Osteocyte (in vitro differentiated cells): Measurements from ENCODE around the gene IGFL3. TPM values are rescaled to one million over a fixed set of nuclear protein-coding genes. Genes with fewer than 3 reads are reported as not detected.
A peak's percentile ranks its signal among the peaks of the same experiment; 100 is the strongest.

Experiments used
- DNase-seq: peaks from one replicate; pipeline ENCODE4 v3.0.0; 2021; ENCODE audit warnings: mixed read lengths; ENCODE audit not compliant: unreplicated experiment; ENCODE audit errors: extremely low spot score
- H3K27ac Mint-ChIP-seq: one replicate; pipeline ENCODE4 v1.8.0; 2021; ENCODE audit warnings: mild to moderate bottlenecking, mixed read lengths; ENCODE audit not compliant: unreplicated experiment
- H3K27me3 Mint-ChIP-seq: one replicate; pipeline ENCODE4 v1.8.0; 2021; ENCODE audit warnings: mixed read lengths; ENCODE audit not compliant: unreplicated experiment
- H3K36me3 Mint-ChIP-seq: one replicate; pipeline ENCODE4 v1.8.0; 2021; ENCODE audit warnings: mixed read lengths; ENCODE audit not compliant: unreplicated experiment
- H3K4me1 Mint-ChIP-seq: one replicate; pipeline ENCODE4 v1.8.0; 2021; ENCODE audit warnings: mixed read lengths; ENCODE audit not compliant: unreplicated experiment
- H3K4me3 Mint-ChIP-seq: one replicate; pipeline ENCODE4 v1.8.0; 2021; ENCODE audit warnings: mild to moderate bottlenecking, moderate library complexity, mixed read lengths; ENCODE audit not compliant: unreplicated experiment
- H3K9me3 Mint-ChIP-seq: one replicate; pipeline ENCODE4 v1.8.0; 2021; ENCODE audit warnings: mixed read lengths; ENCODE audit not compliant: unreplicated experiment
- total RNA-seq: library from RNA; stranded (reverse); gene quantifications from 2 replicates; pipeline ENCODE4 v1.2.1, GENCODE V29; 2021
- TF ChIP-seq, protein P1 (sequence below): fragments of 200-600 bp; sonication (generic); IDR thresholded peaks from 2 replicates; pipeline ENCODE4 v1.5.0; 2021; ENCODE audit warnings: antibody characterized with exemption, mild to moderate bottlenecking, moderate library complexity

The IGFL3 gene
- total RNA-seq, 1 donor from 2014 or later, result not detected

DNA sequence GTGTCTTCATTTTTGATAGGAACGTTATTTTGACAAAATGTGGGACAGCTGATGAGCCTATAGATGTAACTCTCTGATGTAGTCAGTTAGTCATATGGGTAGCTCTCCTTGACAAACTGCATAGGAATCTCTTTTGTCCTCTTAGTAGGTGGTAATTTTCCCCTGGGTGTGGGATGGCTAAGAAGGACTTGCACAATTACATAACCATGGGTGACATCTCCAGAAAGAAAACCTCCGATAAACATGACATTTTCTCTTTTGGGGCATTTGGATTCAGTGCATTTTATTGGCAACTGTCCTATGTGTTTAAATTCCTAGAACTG is 41.8 kb downstream of the IGFL3 start:
- TF ChIP-seq, protein P1, sequence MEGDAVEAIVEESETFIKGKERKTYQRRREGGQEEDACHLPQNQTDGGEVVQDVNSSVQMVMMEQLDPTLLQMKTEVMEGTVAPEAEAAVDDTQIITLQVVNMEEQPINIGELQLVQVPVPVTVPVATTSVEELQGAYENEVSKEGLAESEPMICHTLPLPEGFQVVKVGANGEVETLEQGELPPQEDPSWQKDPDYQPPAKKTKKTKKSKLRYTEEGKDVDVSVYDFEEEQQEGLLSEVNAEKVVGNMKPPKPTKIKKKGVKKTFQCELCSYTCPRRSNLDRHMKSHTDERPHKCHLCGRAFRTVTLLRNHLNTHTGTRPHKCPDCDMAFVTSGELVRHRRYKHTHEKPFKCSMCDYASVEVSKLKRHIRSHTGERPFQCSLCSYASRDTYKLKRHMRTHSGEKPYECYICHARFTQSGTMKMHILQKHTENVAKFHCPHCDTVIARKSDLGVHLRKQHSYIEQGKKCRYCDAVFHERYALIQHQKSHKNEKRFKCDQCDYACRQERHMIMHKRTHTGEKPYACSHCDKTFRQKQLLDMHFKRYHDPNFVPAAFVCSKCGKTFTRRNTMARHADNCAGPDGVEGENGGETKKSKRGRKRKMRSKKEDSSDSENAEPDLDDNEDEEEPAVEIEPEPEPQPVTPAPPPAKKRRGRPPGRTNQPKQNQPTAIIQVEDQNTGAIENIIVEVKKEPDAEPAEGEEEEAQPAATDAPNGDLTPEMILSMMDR, result no peak
- Mint-ChIP-seq H3K36me3 (no peaks in the 10 kb centered on the region), H3K27ac (no peak overlapping the region), H3K9me3 (peaks cover 15% of the 10 kb centered on the region), H3K4me3 (no peak overlapping the region), H3K27me3 (peaks cover 59% of the 10 kb centered on the region), H3K4me1 (peaks cover 15% of the 10 kb centered on the region)
- no peak for DNase-seq

DNA sequence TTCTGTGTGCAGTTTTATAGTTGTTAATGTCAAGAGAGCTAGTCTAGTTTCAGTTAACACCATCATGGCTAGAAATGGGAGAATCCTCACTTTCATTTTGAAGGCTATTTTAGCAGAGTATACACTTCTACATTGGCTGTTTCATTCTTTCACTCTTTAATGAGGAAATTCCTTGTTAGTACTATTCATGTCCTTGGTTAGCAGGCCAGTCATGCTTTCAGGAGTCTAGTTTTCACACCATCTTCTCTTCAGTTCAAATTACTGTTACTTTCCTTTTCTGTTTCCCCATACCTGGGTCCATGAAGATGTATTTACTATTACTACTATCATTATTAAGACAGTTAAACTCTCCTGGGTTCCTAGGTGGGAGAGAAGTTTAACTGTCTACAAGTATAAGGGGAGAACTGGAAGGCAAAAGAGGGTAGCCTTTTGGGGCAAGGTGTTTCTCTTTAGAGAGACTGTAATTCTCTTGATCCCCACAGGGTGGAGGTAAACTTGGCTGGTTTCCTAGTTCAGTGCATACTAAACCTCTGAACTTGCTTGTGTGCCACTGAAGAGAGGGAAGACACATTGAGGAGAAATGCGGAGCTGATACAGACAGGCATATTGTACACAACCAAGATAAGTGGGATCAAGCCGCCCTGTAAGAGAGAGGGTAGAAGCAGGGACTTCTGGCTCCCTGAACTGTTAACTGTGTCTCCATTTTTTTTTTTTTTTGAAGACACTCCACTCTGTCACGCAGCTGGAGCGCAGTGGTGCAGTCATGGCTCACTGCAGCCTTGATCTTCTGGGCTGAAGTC is 42.4 kb downstream of the IGFL3 start:
- Mint-ChIP-seq H3K36me3 (no peaks in the 10 kb centered on the region), H3K27ac (no peak overlapping the region), H3K27me3 (peaks cover 63% of the 10 kb centered on the region), H3K4me3 (no peak overlapping the region), H3K4me1 (peaks cover 18% of the 10 kb centered on the region), H3K9me3 (peaks cover 15% of the 10 kb centered on the region)
- TF ChIP-seq, protein P1, result peak; percentile 70
- no peak for DNase-seq

DNA sequence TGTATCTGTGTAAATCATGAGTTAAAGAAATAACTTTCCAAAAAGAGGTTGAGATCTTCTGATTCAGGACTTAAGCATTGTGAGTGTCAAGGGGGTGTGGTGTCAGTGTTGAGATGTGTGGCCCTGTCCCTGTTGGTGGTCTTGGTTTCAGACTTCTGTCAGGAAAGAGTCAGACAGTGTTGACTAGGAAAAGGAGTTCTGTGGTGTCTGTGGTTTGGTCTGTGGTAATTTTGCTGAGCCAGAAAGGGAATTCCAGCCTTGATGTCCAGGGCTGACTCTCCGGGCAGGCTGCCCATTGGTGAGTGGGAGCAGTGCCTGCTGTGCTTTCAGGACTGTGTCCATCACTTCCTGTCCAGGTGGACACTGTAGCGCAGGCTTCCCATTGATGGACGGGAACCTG is 43.9 kb downstream of the IGFL3 start:
- Mint-ChIP-seq H3K36me3 (no peaks in the 10 kb centered on the region), H3K4me1 (peaks cover 21% of the 10 kb centered on the region), H3K27me3 (peaks cover 63% of the 10 kb centered on the region), H3K4me3 (no peak overlapping the region), H3K9me3 (peaks cover 5% of the 10 kb centered on the region), H3K27ac (peak overlapping the region; percentile 14)
- peak; percentile 88 for DNase-seq
- TF ChIP-seq, protein P1, result no peak

DNA sequence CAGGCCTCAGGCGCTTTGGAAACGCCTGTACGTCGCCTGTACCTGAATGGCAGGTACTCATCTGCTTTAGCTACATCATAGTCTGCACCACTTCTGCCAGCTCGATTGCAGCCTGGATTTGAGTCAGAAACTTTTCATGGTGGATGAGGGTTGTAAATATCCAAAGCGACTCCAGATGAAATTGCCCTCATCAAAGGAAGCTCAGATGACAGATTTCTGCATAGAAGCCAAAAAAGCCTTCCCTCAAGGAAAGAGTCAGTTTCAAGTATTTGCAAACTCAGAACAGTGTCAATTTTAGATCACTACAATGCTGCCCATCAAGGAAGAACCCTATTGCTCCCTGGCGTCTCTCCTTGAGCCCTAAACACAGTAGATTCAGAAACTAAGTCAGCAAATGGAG is 44.9 kb downstream of the IGFL3 start:
- Mint-ChIP-seq H3K27me3 (peaks cover 61% of the 10 kb centered on the region), H3K27ac (no peak overlapping the region)

More for the DNA sequence above, 44.9 kb downstream of the IGFL3 start:
- Mint-ChIP-seq H3K4me1 (peaks cover 21% of the 10 kb centered on the region), H3K9me3 (no peaks in the 10 kb centered on the region), H3K36me3 (no peaks in the 10 kb centered on the region), H3K4me3 (no peak overlapping the region)
- TF ChIP-seq, protein P1, result no peak
- no peak for DNase-seq
